GM23248 (cell line): ENCODE measurements around the gene COL6A1.

ENCODE experiments used
- EZH2 ChIP-seq: fragments of 200-600 bp; sonication (generic); IDR thresholded peaks from 2 replicates; pipeline ENCODE4 v1.6.1; 2018; ENCODE audit warnings: antibody characterized with exemption, mild to moderate bottlenecking; ENCODE audit not compliant: insufficient read depth, poor library complexity, severe bottlenecking
- EZH2phosphoT487 ChIP-seq: fragments of 200-600 bp; sonication (generic); IDR thresholded peaks from 2 replicates; pipeline ENCODE4 v1.6.1; 2018; ENCODE audit warnings: antibody characterized with exemption, moderate library complexity, mild to moderate bottlenecking, low read depth; ENCODE audit not compliant: insufficient read depth

- TF ChIP-seq EZH2 (no peak), EZH2phosphoT487 (no peak)
Measured at GRCh38 chr21:46039891-46040660, 58.5 kb downstream of the COL6A1 start.
